HG03066 (cell line): ENCODE data around the gene NPTX2.
"Not testable (repeated sequence)": the region's sequence is repeated elsewhere in the genome, so short reads cannot be mapped to it uniquely, and the experiment has no call there.

Source experiments
- ATAC-seq: cut with Tn5 transposase; IDR thresholded peaks from one replicate; pipeline ENCODE4 v1.9.1; 2021; ENCODE audit warnings: low read depth; ENCODE audit not compliant: unreplicated experiment

Gene NPTX2, protein sequence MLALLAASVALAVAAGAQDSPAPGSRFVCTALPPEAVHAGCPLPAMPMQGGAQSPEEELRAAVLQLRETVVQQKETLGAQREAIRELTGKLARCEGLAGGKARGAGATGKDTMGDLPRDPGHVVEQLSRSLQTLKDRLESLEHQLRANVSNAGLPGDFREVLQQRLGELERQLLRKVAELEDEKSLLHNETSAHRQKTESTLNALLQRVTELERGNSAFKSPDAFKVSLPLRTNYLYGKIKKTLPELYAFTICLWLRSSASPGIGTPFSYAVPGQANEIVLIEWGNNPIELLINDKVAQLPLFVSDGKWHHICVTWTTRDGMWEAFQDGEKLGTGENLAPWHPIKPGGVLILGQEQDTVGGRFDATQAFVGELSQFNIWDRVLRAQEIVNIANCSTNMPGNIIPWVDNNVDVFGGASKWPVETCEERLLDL

DNA sequence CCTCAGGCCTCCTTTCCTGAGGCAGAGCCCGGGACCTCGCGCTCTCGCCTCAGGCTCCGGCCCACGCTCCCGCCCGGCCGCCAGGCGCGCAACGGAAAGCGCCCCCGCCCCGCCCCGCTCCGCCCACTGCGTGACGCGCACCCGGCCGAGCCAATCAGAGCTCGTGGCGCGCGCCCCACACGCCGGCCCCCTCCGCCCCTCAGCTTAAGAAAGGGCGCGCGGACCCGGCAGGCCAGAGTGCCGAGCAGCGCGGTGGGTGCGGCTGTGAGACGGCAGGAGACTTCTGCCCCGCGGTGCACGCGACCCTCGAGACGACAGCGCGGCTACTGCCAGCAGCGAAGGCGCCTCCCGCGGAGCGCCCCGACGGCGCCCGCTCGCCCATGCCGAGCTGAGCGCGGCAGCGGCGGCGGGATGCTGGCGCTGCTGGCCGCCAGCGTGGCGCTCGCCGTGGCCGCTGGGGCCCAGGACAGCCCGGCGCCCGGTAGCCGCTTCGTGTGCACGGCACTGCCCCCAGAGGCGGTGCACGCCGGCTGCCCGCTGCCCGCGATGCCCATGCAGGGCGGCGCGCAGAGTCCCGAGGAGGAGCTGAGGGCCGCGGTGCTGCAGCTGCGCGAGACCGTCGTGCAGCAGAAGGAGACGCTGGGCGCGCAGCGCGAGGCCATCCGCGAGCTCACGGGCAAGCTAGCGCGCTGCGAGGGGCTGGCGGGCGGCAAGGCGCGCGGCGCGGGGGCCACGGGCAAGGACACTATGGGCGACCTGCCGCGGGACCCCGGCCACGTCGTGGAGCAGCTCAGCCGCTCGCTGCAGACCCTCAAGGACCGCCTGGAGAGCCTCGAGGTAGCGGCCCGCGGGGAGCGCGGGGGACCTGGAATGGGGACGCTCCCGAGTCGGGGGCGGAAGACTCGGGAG, at the start of gene NPTX2:
TSS of gene NPTX2 (plus strand) at position 235 of the 909 bp plus-strand sequence. CDS start at position 412, 177 bp downstream.
- ATAC-seq: no peak

DNA sequence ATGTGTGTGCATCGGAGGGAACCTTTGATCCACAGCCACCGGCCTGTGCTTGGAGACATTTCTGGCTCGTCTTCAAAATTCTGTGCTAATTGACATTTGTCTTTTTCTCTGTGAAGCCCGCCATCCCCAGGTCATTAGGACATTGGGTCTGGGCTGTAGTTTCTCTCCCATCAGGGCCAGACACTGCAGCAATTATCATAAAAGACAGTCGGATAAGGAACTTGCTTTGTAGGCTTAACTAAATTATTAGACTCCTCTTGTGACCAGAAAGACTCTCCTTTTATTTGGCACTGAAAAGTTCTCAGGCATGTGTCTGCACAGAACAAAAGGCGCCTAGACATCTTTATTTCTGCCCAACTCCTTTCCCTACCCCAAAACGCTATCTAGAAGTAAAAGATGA, 49.1 kb upstream of the NPTX2 start:
- no peak for ATAC-seq

DNA sequence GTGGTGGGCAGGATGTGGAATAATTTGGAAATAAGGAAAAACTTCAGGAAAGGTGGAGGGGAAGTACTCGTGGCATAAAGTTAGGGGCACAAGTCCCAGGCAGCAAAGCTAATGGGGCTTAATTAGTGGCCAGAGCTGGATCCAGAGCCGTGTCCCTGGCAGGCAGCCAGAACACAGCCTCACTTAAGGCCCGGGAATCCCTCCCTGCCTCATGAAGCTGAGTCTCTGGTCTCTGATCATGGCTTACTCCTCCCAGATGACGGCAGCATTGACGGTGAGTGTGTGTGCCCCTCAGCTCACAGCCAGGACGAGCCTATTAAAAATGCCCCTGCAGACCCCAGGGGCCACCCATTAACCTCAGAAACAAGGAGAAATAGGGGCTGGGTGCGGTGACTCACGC, 48.2 kb upstream of the NPTX2 start:
- ATAC-seq: no peak

DNA sequence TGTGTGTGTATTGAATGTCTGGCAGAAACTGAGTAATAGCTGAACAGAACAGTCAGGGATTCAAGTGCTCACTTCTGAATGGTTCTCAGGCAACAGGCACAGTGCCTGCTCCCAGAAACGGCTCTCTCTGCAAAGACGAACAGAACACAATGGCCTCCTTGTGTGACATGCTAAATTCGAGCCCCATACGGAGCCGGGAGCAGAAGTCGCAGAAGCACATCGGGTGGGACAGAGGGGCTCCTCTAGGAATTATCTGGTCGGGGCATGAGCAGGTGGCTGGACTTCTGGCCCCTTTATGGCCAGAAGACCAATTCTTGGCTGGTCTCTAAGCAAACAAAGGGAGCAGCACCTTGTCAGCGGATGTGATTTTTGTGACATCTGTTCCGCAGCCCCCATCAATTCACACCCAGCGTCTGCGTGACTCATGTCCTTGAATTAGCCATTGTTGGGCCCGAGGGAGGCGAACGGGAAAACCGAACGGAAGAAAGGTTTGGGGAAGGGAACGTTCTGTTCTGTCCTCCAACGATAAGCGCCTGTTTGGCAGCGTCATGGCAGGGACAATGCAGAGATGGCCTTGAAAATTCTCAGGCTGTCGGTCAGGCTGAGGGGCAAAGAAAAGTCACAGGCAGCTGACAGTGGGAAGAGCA, 47.3 kb upstream of the NPTX2 start:
- ATAC-seq: no peak

DNA sequence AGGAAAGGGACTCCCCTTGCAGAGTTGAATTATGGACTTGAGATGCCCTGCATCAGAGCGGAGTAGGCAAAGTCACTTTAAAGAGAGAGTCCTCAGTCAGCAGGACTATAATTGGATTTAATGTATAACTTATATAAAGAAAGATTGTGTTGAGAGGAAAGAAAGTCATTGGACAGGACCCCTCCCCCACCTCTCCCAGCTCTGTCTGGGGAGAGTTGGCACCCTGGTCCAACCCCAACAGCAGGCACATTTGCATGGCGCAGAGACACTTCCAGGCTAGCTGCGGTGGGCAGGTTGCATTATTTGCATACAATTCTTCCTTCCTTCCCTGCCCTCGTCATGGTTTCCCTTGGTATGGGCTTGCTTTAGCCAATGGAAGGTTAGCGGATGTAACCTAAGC, 46.1 kb upstream of the NPTX2 start:
- no peak for ATAC-seq

DNA sequence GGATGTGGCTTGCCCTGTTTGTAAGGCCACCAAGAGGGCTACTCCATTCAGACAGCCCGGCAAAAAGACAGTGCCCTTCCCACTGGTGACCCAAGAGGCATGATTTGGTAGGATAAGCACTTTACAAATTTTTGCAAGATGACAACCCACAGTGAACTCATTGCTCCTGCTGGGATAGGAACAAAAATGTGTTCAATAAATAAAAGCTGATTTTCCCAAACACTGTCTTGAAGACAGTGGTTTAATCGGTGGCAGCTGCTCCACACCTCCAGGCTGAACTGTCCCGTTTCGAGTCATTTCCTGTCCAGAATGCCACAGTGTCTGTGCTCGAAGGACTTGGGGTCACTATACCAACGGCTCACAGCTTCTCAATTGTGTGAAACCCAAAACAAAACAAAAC, 45.1 kb upstream of the NPTX2 start:
- ATAC-seq: no peak

DNA sequence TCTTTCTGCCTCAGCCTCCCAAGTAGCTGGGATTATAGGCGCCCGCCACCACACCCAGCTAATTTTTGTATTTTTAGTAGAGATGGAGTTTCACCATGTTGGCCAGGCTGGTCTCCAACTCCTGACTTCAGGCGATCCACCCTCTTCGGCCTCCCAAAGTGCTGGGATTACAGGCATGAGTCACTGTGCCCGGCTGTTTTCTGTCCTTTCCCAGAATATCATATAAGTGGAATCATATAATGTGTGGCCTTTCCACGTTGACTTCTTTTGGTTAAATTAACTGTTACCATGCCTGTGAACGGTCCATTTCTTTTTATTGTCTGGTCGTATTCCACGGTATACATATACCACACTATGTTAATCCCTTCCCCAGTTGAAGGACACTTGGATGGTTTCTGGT, 44.4 kb upstream of the NPTX2 start:
- not testable (repeated sequence) for ATAC-seq

DNA sequence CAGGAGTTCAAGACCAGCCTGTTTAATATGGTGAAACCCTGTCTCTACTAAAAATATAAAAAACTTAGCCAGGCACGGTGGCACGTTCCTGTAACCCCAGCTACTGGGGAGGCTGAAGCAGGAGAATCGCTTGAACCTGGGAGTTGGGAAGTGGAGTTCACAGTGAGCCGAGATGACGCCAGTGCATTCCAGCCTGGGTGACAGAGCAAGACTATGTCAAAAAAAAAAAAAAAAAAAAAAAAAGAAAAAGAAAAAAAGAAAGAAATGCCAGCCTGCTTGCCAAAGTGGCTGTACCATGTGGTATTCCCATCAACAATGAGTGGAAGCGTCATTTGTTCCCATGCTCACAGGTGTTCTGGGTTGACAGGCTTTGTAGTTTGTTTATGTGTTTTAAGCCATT, 43.3 kb upstream of the NPTX2 start:
- no peak for ATAC-seq

DNA sequence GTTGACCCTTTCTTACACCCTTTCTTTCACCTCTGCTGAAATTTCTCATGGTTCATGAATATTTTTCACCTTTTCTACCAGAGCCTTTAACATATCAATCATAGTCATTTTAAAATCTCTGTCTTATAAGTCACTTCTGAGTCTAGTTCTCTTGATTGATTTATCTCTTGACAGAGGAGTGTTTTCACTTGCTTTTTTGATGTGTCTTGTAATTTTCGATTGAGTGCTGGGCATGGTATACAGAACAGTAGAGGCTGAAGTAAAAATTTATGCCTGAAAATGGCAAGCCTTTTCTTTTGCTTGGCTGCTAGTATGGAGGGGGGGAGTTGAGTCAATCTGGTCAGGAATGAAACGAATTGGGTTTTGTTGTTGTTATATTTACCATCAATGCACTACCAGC, 41.2 kb upstream of the NPTX2 start:
- no peak for ATAC-seq

DNA sequence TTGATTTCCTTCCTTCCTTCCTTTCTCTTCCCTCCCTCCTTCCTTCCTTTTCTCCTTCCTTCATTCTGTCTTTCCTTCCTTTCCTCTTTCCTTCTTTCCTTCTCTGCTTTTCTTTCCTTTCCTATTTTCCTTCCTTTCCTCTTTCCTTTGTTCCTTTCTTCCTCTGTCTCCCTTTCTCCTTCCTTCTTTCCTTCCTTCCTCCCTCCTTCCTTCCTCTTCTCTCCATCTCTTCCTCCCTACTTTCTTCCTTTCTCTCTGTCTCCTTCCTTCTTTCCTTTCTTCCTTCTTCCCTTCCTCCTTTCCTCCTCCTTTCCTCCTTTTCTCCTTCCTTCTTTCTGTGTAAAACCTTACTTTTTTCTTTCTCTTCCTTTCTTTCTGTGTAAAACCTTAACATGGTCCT, 32.3 kb upstream of the NPTX2 start:
- no peak for ATAC-seq

DNA sequence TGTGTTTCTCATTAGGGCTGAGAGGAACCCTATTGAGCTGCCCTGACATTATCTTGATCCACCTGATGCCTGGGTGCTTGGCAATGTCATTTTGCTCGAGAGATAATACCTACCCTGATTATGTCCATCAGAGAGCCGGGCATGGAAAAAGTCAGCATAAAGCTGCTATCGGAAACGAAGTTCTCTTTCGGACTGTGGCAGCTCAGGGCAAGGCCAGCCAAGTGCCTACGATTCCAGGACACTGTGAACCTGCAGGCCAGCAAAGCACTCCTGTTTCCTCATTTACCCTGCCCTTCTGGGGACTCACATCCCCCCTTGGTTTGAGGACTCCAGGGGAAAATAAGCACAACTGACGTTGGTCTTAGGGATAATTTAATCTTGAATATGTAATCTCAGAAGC, 25.2 kb upstream of the NPTX2 start:
- no peak for ATAC-seq

DNA sequence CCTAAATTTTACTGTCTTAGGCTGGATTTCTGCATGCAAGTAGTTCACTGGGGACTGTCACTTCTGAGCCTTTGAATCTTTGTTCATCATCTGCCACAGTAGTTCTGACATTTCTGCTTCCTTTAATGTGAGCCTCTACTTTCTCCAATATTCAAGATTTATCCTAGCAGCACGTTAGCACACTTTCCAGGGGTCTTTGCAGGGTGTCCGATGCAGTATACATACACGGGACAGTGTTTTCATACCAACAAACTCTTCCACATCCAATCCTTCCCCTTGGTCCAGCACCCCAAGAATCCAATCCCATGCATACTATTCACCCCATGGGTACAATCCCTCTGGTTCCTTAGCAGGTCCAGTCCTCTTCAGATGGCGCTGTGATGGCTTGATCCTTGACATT, 22.7 kb upstream of the NPTX2 start:
- ATAC-seq: no peak

DNA sequence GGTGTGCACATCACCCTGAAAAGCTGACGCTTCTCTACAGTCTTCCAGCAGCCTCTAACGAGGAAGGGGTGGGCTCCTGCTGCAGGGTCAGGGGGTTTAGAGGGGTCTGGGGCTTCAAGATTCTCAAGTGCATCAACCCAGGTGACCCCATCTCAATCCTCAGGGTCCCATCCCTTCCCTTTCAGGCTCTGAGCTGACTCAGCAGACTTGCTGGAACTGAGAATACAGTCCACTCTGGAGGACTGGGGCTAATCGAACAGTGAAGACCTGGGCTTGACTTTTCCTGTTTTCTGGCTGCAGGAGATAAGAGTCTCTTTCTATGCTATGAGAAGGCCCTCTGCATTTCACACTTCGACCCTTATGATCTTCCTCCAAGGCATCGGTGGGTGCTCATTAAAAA, 22.3 kb upstream of the NPTX2 start:
- no peak for ATAC-seq

DNA sequence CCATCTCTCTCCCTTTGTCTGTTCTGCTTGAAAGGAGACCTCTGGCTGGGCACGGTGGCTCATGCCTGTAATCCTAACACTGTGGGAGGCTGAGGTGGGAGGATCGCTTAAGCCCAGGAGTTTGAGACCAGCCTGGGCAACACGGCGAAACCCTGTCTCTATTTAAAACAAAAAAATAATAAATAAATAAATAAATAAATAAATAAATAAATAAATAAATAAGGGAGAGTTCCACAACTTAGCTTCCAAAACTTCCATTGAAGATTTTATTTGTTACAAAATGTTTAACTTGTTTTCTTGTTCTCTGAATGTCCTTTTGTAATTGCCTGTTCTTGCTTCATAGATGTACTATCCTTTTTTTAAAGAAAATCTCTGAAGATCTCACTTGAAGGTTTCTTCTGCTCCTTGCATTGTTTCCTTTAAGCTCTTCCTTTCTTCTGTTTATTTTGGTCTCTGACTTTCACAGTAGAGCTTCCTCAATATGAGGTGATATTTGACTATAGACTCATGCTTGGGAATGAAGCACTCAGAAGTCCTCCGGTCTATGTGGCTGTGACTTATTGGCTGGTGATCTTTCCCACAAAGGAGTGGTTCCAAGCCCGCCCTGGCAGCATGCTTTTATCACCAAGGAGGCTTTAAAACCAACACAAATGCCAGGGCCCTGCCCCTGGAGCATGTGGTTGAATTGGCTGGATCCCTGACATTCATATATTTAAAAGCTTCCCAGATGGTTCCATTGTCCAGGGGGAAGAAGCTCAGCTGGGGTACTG, 18.1 kb upstream of the NPTX2 start:
- ATAC-seq: no peak

DNA sequence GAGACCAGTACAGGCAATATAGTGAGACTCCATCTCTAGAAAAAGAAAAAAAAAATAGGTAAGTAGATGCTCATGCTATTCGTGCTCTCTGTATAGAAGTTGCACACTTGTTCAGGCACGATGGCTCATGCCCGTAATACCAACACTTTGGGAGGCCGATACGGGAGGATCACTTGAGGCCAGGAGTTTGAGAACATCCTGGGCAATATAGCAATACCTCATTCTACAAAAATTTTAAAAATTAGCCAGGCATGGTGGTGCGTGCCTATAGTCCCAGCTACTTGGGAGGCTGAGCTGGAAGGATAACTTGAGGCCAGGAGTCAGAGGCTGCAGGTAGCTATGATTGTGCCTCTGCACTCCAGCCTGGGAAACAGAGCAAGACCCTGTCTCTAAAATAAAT, 17.2 kb upstream of the NPTX2 start:
- no peak for ATAC-seq

DNA sequence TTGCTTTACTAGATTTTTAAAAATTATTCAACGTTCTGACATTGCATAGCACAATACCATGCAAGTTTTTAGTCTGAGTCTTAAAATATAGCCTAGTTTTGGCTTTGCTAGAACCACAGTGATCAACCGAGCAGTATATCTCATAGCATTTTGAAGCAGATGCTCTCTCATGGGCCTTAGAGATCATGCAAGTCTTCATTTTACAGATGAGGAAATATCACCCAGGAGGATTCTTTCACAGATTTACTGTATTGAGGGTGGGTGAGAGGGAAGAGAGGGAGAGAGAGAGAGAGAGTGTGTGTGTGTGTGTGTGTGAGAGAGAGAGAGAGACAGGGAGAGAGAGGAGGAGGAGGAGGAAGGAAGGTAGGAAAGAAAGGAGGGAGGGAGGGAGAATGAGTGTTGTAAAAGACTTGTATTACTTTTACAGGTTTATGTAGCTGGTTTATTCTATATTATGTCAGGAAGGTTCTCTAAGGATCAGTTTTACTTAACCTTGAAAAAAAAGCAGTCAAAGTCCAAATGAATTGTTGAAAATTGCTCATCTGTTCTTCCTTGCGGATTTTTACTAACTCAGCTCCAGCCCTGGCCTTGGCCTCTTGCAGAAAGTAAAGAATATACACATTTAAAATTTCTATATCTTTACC, 14.2 kb upstream of the NPTX2 start:
- ATAC-seq: no peak

DNA sequence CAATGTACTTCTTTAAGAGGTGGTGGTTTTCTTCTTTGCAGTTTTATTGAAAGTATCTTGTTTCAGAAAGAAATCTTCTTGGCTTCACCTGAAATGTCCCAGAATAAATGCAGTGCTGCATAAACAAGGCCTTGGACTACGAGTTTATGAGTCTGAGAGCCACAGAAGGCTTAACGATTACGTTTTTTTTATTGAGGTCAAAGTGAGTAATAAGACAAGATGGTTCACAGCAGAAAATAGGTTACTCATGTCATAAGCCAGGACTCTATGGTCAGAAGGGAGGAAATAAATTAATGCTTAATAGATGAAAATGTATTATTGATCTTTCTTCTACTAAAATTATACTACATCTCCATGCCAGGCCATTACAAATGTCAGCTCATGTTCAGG, 13.7 kb upstream of the NPTX2 start:
- no peak for ATAC-seq

DNA sequence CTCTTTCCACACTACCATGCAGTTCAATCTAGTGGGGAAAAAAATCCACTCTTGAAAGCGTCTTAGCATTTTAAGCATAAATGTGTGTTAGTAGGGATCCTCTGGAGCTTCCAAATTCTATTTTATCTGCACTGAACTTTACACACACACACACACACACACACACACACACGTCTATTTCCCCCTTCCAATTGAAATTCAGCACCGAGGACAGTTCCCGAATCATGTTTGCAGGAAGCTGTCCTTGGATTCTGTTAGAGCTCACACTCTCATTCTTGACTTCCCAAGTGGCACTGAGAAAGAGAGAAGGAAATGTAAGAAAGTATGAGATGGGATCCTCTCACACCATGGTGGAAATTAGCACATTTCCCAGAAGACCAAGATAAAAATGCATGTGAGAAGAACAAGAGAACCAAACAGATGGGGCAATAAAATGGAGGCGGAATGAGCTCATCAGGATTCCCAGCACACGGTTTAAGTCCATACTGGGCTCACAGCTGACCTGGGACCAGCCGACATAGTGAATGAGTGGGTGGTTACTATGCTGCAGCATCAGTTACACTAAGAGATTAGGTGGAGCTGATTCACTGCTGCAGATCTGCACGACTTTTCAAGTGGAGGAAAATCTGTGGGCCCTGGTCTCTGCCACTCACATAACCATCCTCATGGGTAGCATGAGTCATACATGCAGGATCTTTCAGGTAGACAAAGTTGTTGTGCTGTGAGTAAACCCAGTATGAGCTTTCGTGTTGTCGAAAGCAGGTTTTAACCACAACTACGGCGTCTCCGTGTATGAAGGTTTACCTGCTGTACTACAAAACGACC, 3.3 kb upstream of the NPTX2 start:
- ATAC-seq: no peak

DNA sequence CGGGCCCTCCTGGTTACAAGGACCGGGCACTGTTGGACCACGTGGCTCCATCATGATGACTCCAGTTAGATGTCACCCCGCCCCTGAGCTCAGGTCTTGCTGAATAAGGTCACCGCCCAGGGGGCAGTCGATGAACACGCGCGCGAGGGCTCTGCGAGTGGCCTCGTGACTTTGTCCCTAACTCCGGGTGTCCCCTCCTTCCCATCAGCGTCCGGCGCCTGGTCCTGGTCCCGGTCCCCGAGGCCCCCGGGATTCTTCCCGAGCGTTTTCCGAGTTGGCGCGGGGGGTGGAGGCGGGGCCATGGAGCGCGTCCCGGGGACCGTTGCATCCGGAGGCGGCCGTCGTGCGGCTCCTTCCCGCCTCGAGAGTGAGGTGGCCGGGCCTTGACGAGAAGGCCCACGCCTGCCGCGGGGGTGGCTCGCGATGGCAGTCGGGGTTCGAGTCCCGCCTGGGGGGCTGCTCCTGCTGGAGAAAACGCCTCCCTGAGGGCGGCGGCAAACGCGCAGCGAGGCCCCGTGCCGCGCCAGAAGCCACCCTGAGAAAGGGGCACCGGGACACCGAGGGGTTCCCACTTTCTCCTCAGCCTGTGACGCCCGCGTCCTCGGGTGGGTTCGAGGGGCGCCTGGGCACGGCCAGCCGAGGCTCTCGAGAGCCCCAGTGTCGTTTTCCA, 569 bp upstream of the NPTX2 start:
- no peak for ATAC-seq
